ENCODE results near the gene APCDD1. TPM values are rescaled to one million over a fixed set of nuclear protein-coding genes. Genes with fewer than 3 reads are reported as not detected.

The APCDD1 gene
- total RNA-seq, 1 experiment from 2014 or later: not detected

DNA sequence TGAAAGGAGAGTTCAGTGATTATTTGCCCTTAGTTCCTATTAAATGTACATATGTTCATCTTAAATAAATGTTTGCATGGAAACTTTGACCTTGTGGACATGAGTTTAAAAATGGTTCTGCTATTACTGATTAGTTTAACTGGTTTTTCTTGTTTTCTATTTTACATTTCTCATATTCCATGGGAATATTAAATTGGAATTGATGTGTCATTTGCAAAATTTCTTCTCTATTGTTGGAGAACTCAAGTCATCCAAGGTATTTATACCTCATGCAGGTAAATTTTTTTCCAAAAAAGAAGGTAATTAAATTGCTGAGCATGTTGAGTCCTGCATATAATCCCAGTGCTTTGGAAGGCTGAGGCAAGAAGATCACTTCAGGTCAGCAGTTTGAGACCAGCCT is 45.4 kb upstream of the APCDD1 start:
- POLR2A ChIA-PET: no interaction called here
- Histone ChIP-seq H3K27ac (ENCODE audit: low read depth, low read length) (no peak overlapping the region), H2AFZ (ENCODE audit: low read depth, low read length, poor library complexity, severe bottlenecking) (no peak overlapping the region), H3K9me2 (ENCODE audit: insufficient read depth) (no peaks in the 10 kb centered on the region), H3K27me3 (ENCODE audit: insufficient read depth, low read length) (peaks cover 41% of the 10 kb centered on the region), H3K4me3 (replicated peaks in 1 of 2; ENCODE audit: low read depth in 1 of 2, low read length in 2 of 2) (no peak overlapping the region), H3K9ac (ENCODE audit: low read length) (no peak overlapping the region), H3K4me2 (ENCODE audit: low read length) (no peak overlapping the region), H4K20me1 (ENCODE audit: insufficient read depth) (no peaks in the 10 kb centered on the region), H3K36me3 (ENCODE audit: control insufficient read depth in 1 of 2, insufficient read depth in 2 of 2, low read length in 2 of 2) (no peaks in the 10 kb centered on the region), H3K4me1 (ENCODE audit: control insufficient read depth in 1 of 2, insufficient read depth in 2 of 2, low read length in 2 of 2) (no peaks in the 10 kb centered on the region), H3K9me3 (ENCODE audit: control insufficient read depth in 1 of 2, insufficient read depth in 1 of 2, low read depth in 1 of 2, low read length in 2 of 2) (no peaks in the 10 kb centered on the region), H3K79me2 (ENCODE audit: insufficient read depth, low read length) (no peaks in the 10 kb centered on the region)
- ATAC-seq (no peak), DNase-seq (ENCODE audit: low read depth, low spot score) (no peak)
- TF ChIP-seq ZFX (IDR thresholded peaks at IDR 0.05): no peak
- TF ChIP-seq SIN3A (IDR thresholded peaks at IDR 0.05; ENCODE audit: low read depth): no peak
- TF ChIP-seq FOSL1 (IDR thresholded peaks at IDR 0.05; ENCODE audit: low read depth): no peak
- TF ChIP-seq EZH2phosphoT487 (IDR thresholded peaks at IDR 0.05; ENCODE audit: borderline replicate concordance): no peak
- TF ChIP-seq, protein P1, sequence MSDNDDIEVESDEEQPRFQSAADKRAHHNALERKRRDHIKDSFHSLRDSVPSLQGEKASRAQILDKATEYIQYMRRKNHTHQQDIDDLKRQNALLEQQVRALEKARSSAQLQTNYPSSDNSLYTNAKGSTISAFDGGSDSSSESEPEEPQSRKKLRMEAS (IDR thresholded peaks at IDR 0.05): no peak
- TF ChIP-seq EZH2 (IDR thresholded peaks at IDR 0.05): no peak
- TF ChIP-seq, protein P2, sequence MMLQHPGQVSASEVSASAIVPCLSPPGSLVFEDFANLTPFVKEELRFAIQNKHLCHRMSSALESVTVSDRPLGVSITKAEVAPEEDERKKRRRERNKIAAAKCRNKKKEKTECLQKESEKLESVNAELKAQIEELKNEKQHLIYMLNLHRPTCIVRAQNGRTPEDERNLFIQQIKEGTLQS (IDR thresholded peaks at IDR 0.05): no peak
- no peak for TF ChIP-seq YY1 (IDR thresholded peaks at IDR 0.05; ENCODE audit: extremely low read depth, insufficient replicate concordance, low read depth, low read length)
- TF ChIP-seq, protein P3, sequence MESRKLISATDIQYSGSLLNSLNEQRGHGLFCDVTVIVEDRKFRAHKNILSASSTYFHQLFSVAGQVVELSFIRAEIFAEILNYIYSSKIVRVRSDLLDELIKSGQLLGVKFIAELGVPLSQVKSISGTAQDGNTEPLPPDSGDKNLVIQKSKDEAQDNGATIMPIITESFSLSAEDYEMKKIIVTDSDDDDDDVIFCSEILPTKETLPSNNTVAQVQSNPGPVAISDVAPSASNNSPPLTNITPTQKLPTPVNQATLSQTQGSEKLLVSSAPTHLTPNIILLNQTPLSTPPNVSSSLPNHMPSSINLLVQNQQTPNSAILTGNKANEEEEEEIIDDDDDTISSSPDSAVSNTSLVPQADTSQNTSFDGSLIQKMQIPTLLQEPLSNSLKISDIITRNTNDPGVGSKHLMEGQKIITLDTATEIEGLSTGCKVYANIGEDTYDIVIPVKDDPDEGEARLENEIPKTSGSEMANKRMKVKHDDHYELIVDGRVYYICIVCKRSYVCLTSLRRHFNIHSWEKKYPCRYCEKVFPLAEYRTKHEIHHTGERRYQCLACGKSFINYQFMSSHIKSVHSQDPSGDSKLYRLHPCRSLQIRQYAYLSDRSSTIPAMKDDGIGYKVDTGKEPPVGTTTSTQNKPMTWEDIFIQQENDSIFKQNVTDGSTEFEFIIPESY (IDR thresholded peaks at IDR 0.05; ENCODE audit: extremely low read depth, insufficient replicate concordance, low read length): no peak
- TF ChIP-seq TCF7L2 (IDR thresholded peaks at IDR 0.05; ENCODE audit: borderline replicate concordance, extremely low read depth, insufficient read depth, insufficient read length): no peak
- TF ChIP-seq JUND (IDR thresholded peaks at IDR 0.05): no peak
- no peak for TF ChIP-seq SRF (IDR thresholded peaks at IDR 0.05; ENCODE audit: low read depth)
- RAD21 ChIA-PET (ENCODE audit: low non-redundant PET in 1 of 2, low total read pairs in 2 of 2, uncharacterized antibody in 2 of 2, unreplicated experiment in 2 of 2): no interaction called here
- no TSS peak for BruUV-seq (replicated peaks)
- intact Hi-C loops (cut with micrococcal nuclease): no loop called here
- CTCF ChIA-PET: no interaction called here
